SK-N-SH treated with all-trans-retinoic acid at 6 μM for 48 hours (cell line): ENCODE data around the gene EPS8.

Experiments
- GLIS3 ChIP-seq: fragments of 250-450 bp; sonication (Bioruptor Pico); IDR thresholded peaks from 2 replicates; pipeline ENCODE4 v1.5.0; 2020; ENCODE audit warnings: mild to moderate bottlenecking, moderate library complexity
- OSR1 ChIP-seq: fragments of 250-450 bp; sonication (Bioruptor Pico); IDR thresholded peaks from 2 replicates; pipeline ENCODE4 v1.8.0; 2022; ENCODE audit warnings: moderate library complexity, mild to moderate bottlenecking, inconsistent platforms
- PATZ1 ChIP-seq: fragments of 250-450 bp; sonication (Bioruptor Pico); IDR thresholded peaks from 2 replicates; pipeline ENCODE4 v1.8.0; 2020; ENCODE audit warnings: mild to moderate bottlenecking, moderate library complexity, borderline replicate concordance
- ZNF8 ChIP-seq: fragments of 450-650 bp; formaldehyde crosslinking; IDR thresholded peaks from 2 replicates; pipeline ENCODE4 v1.5.0; 2020; ENCODE audit warnings: mild to moderate bottlenecking, moderate library complexity

- TF ChIP-seq OSR1 (CRISPR knock-in tag) (no peak), GLIS3 (no peak), ZNF8 (CRISPR knock-in tag) (no peak), PATZ1 (CRISPR knock-in tag) (no peak)
Measured at GRCh38 chr12:15824516-15824915, 35.3 kb upstream of the EPS8 start.
